Choroid plexus epithelial cell (primary cell): ENCODE results near the gene SECTM1.
"Not testable (repeated sequence)": the region's sequence is repeated elsewhere in the genome, so short reads cannot be mapped to it uniquely, and the experiment has no call there.

Source experiments
- DNase-seq: peaks from one replicate; pipeline ENCODE4 v3.0.0-alpha.2; 2010; ENCODE audit warnings: low read depth
- H3K4me3 ChIP-seq: 2 replicates; pipeline ENCODE4 v1.5.1; 2011; ENCODE audit warnings: low read depth, mild to moderate bottlenecking, control low read depth, low read length, moderate library complexity
- TF ChIP-seq, protein P1 (sequence below): conservative IDR thresholded peaks from 2 replicates; pipeline ENCODE4 v1.5.1; 2011; ENCODE audit warnings: low read depth, mild to moderate bottlenecking, control low read depth, inconsistent platforms, low read length, moderate library complexity

SECTM1 gene

DNA sequence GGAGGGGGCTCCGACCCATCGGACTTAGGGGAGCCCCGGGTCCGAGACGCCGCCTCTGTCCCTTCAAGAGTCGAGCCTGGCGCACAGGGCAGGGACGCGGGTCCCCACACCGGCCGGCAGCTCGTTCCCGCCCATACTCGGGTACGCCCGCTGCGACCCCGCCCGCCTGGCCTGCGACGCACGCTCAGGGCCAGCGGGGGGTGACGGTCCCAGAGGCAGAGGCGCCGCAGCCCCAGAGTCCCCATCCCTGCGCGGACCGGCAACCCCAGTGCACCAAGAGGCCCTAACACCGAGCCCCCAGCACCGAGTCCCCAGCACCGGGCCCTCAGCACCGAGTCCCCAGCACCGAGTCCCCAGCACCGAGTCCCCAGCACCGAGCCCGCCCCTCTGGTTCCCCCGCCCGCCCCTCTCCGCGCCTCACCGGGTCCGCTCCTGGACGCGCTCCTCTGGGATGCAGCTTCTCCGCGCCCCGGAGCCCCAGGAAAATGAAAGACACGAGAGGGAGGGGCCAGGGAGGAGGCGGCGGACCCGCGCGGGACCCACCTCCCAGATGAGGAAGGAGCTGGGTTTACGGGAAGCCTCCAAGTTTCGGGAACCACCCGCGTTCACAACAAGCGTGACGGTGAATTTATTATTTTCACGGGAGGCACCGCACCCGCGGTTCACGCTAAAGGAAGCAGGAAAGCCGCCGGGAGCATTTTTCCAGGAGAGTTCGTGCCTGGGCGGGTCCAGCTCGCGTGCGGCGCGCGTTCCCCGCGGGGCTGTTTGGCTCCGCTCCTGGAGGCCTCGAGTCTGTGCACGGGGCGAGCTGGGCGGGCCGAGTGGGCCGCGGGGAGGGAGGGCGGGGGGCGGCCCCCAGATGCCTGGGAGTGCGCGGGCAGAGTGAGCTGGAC lies at the start of gene SECTM1:
SECTM1 (minus strand) TSS at position 488 of the 893 bp plus-strand sequence. CDS start 6,526 bp downstream, outside the sequence.
- peak; percentile 15 for DNase-seq
- TF ChIP-seq, protein P1, sequence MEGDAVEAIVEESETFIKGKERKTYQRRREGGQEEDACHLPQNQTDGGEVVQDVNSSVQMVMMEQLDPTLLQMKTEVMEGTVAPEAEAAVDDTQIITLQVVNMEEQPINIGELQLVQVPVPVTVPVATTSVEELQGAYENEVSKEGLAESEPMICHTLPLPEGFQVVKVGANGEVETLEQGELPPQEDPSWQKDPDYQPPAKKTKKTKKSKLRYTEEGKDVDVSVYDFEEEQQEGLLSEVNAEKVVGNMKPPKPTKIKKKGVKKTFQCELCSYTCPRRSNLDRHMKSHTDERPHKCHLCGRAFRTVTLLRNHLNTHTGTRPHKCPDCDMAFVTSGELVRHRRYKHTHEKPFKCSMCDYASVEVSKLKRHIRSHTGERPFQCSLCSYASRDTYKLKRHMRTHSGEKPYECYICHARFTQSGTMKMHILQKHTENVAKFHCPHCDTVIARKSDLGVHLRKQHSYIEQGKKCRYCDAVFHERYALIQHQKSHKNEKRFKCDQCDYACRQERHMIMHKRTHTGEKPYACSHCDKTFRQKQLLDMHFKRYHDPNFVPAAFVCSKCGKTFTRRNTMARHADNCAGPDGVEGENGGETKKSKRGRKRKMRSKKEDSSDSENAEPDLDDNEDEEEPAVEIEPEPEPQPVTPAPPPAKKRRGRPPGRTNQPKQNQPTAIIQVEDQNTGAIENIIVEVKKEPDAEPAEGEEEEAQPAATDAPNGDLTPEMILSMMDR: no peak
- peak within 1 kb of the TSS; percentile 48 for H3K4me3 ChIP-seq

GRCh38 chr17:82382933-82383255 lies 49.3 kb upstream of the SECTM1 start:
- no peak for DNase-seq
- TF ChIP-seq, protein P1: no peak
- H3K4me3 ChIP-seq: no peak overlapping the region

- not testable (repeated sequence) for DNase-seq, H3K4me3 ChIP-seq
Measured at GRCh38 chr17:82382220-82382932, 48.8 kb upstream of the SECTM1 start.

DNA sequence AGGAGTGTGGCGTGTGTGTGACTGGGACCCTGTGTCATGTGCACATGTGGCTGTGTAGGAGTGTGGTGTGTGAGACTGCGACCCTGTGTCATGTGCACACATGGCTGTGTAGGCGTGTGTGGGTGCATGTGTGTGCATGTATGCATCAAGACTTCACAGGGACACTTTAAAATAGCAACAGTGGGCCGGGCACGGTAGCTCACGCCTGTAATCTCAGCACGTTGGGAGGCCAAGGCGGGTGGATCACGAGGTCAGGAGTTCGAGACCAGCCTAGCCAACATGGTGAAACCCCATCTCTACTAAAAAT lies 48.1 kb upstream of the SECTM1 start:
- H3K4me3 ChIP-seq, DNase-seq: not testable (repeated sequence)

DNA sequence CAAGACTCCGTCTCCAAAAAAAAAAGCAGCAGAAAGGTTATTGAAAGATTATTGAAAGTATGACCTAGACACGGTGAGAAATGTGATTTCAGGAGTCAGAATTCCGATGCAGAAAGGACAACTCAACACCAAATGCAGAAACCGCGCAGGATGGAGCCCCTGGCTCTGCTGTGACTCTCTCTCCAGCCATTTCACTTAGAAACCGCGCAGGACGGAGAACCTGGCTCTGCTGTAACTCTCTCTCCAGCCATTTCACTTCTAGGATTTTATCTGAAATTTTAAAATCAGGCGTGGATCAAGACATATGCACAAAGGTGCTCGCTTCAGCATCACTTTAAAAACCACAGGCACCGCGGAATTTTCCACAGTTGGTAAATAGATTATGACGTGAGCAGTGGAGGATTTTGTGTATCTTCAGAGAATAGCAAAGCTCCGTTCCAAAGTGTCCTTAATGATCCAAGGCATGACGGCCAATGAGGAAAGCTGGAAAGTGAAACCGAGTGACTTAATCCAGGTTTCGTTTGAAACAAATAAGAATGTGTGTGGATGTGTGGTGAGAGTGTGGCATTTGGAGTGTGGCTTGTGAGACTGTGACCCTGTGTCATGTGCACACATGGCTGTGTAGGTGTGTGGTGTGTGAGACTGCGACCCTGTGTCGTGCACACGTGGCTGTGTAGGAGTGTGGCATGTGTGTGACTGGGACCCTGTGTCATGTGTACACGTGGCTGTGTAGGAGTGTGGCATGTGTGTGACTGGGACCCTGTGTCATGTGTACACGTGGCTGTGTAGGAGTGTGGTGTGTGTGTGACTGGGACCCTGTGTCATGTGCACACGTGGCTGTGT lies 47.5 kb upstream of the SECTM1 start:
- no peak for DNase-seq
- no peak overlapping the region for H3K4me3 ChIP-seq
- TF ChIP-seq, protein P1: no peak

DNA sequence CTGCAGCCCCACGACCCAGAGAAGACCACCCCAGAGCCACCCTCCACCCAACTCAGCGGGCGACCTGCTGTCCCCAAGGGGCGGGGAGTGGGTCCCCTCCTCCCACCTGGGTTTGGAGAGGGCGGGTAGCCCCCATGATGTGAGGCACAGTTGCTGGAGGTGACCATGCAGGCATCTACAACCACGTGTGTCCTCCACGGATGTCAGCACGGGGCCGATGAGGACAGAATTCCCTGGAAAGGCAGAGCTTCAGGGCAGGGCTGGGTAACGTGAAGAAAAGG lies 45.1 kb upstream of the SECTM1 start:
- TF ChIP-seq, protein P1: no peak
- no peak for DNase-seq
- H3K4me3 ChIP-seq: no peak overlapping the region

- TF ChIP-seq, protein P1: no peak
- H3K4me3 ChIP-seq: no peak overlapping the region
- DNase-seq: no peak
Measured at GRCh38 chr17:82377924-82378740, 44.6 kb upstream of the SECTM1 start.

- H3K4me3 ChIP-seq, DNase-seq: not testable (repeated sequence)
Measured at GRCh38 chr17:82377294-82377693, 43.7 kb upstream of the SECTM1 start.
